Gastrocnemius medialis (tissue), 4 donors: ENCODE data around the gene SLC22A17.

Experiments used
- POLR2A ChIP-seq, 2 donors: fragments of 450-650 bp; IDR thresholded peaks; one replicate each; pipeline ENCODE4 v1.6.1; 2017; ENCODE audit warnings: antibody characterized with exemption in 2 of 2, mild to moderate bottlenecking in 2 of 2, moderate library complexity in 2 of 2
- TF ChIP-seq, protein P1 (sequence below), 5 experiments: fragments of 450-650 bp in 3 of 5; fragments of 200-600 bp in 2 of 5; sonication (generic) in 2 of 5; IDR thresholded peaks in 4 of 5; conservative IDR thresholded peaks in 1 of 5; 1 replicate in 4 of 5; 2 replicates in 1 of 5; pipeline ENCODE4 v1.5.1; 2016 to 2019; ENCODE audit warnings: antibody characterized with exemption in 5 of 5, mild to moderate bottlenecking in 3 of 5, moderate library complexity in 3 of 5

GRCh38 chr14:23385244-23385641 is 32.6 kb upstream of the SLC22A17 start:
- TF ChIP-seq, protein P1, sequence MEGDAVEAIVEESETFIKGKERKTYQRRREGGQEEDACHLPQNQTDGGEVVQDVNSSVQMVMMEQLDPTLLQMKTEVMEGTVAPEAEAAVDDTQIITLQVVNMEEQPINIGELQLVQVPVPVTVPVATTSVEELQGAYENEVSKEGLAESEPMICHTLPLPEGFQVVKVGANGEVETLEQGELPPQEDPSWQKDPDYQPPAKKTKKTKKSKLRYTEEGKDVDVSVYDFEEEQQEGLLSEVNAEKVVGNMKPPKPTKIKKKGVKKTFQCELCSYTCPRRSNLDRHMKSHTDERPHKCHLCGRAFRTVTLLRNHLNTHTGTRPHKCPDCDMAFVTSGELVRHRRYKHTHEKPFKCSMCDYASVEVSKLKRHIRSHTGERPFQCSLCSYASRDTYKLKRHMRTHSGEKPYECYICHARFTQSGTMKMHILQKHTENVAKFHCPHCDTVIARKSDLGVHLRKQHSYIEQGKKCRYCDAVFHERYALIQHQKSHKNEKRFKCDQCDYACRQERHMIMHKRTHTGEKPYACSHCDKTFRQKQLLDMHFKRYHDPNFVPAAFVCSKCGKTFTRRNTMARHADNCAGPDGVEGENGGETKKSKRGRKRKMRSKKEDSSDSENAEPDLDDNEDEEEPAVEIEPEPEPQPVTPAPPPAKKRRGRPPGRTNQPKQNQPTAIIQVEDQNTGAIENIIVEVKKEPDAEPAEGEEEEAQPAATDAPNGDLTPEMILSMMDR (IDR thresholded peaks at IDR 0.05 in 4 of 5, conservative IDR thresholded peaks at IDR 0.05 in 1 of 5): no peak
- no peak for TF ChIP-seq POLR2A (IDR thresholded peaks at IDR 0.05)
